T-cell (primary cell): Measurements from ENCODE around the gene PLD3. TPM values are rescaled to one million over a fixed set of nuclear protein-coding genes. Genes with fewer than 3 reads are reported as not detected.

ENCODE experiments used
- ATAC-seq, 4 experiments: fragments of 200-7000 bp in 3 of 4; fragments of 150-1000 bp in 1 of 4; cut with Tn5 transposase; replicated peaks in 1 of 4; 1 replicate in 3 of 4; 2 replicates in 1 of 4; pipeline ENCODE4 v1.10.0; 2021; ENCODE audit warnings: moderate library complexity in 3 of 4, mild to moderate bottlenecking in 2 of 4, moderate number of reproducible peaks in 1 of 4
- CTCF ChIA-PET, 2 donors: fragments of 300-600 bp; sonication (Branson Sonifier 250); formaldehyde crosslinking; loops; one replicate each; lab custom pipeline; 2022; ENCODE audit warnings: antibody characterized with exemption in 2 of 2; lab: Charles Lee
- POLR2A ChIA-PET, 2 donors: fragments of 300-600 bp; sonication (Branson Sonifier 250); formaldehyde crosslinking; loops; one replicate each; lab custom pipeline; 2022; ENCODE audit warnings: antibody characterized with exemption in 2 of 2; lab: Charles Lee
- DNase-seq, 35 experiments: peaks; one replicate each; pipeline versions ENCODE4 v3.0.0 to v3.0.0-alpha.2; 2013 to 2023
- H3K27ac ChIP-seq: one replicate; pipeline ENCODE4 v1.5.1; 2013; ENCODE audit warnings: low read length
- H3K27me3 ChIP-seq, 2 experiments: replicated peaks in 1 of 2; 1 replicate in 1 of 2; 2 replicates in 1 of 2; pipeline versions ENCODE4 v1.6.1 to v1.7.0; 2013; ENCODE audit warnings: low read length in 1 of 2, mixed read lengths in 1 of 2; ENCODE audit not compliant: control insufficient read depth in 2 of 2, insufficient read depth in 2 of 2; ENCODE audit errors: extremely low read depth in 1 of 2
- H3K36me3 ChIP-seq, 2 donors: 1 replicate in 1 of 2; 2 replicates in 1 of 2; pipeline versions ENCODE4 v1.6.1 to v1.7.0; 2013; ENCODE audit warnings: low read length in 1 of 2; ENCODE audit not compliant: control insufficient read depth in 2 of 2, insufficient read depth in 1 of 2; ENCODE audit errors: extremely low read depth in 1 of 2
- H3K4me1 ChIP-seq, 2 experiments: 1 replicate in 1 of 2; 2 replicates in 1 of 2; pipeline versions ENCODE4 v1.6.1 to v1.7.0; 2013; ENCODE audit warnings: low read length in 2 of 2, mixed read lengths in 1 of 2; ENCODE audit not compliant: insufficient read depth in 2 of 2, control insufficient read depth in 1 of 2; ENCODE audit errors: extremely low read depth in 1 of 2
- H3K4me3 ChIP-seq, 2 donors: 1 replicate in 1 of 2; 2 replicates in 1 of 2; pipeline versions ENCODE4 v1.5.1 to v1.7.0; 2013; ENCODE audit warnings: mild to moderate bottlenecking in 2 of 2, low read length in 1 of 2, moderate library complexity in 1 of 2; ENCODE audit not compliant: control insufficient read depth in 1 of 2; ENCODE audit errors: extremely low read depth in 1 of 2
- H3K9me3 ChIP-seq: 2 replicates; pipeline ENCODE4 v1.7.0; 2013
- H3K27ac Mint-ChIP-seq, 2 donors: one replicate each; pipeline ENCODE4 v1.8.0; 2020 to 2021; ENCODE audit warnings: mild to moderate bottlenecking in 2 of 2, mixed read lengths in 2 of 2
- H3K27me3 Mint-ChIP-seq, 2 donors: one replicate each; pipeline ENCODE4 v1.8.0; 2021 to 2022; ENCODE audit warnings: mixed read lengths in 2 of 2
- H3K36me3 Mint-ChIP-seq: one replicate; pipeline ENCODE4 v1.8.0; 2021; ENCODE audit warnings: mixed read lengths
- H3K4me1 Mint-ChIP-seq, 3 donors: one replicate each; pipeline ENCODE4 v1.8.0; 2020 to 2022; ENCODE audit warnings: mixed read lengths in 3 of 3, mild to moderate bottlenecking in 1 of 3
- H3K4me3 Mint-ChIP-seq, 3 donors: one replicate each; pipeline ENCODE4 v1.8.0; 2020 to 2022; ENCODE audit warnings: mild to moderate bottlenecking in 3 of 3, mixed read lengths in 3 of 3, moderate library complexity in 3 of 3
- H3K9me3 Mint-ChIP-seq, 3 donors: one replicate each; pipeline ENCODE4 v1.8.0; 2020 to 2022; ENCODE audit warnings: mixed read lengths in 3 of 3
- WGBS: methylation state at CpG from one replicate; pipeline ENCODE4 v1.1.5; 2013; ENCODE audit warnings: missing lambda C conversion rate; ENCODE audit not compliant: insufficient coverage; 5-methylcytosine and 5-hydroxymethylcytosine counted together
- total RNA-seq, 35 experiments: library from RNA in 6 of 35; stranded (reverse) in 6 of 35; fragments of 120-200 nt in 1 of 35; gene quantifications; one replicate each; pipeline versions ENCODE4 v1.2.1 to v1.2.4 and lab custom pipeline; 2013 to 2026

The PLD3 gene
- total RNA-seq, 5 donors from 2014 or later (not counting 1 experiment from before 2014, with no cell fraction given): 71.0 to 120 (median 118) TPM

DNA sequence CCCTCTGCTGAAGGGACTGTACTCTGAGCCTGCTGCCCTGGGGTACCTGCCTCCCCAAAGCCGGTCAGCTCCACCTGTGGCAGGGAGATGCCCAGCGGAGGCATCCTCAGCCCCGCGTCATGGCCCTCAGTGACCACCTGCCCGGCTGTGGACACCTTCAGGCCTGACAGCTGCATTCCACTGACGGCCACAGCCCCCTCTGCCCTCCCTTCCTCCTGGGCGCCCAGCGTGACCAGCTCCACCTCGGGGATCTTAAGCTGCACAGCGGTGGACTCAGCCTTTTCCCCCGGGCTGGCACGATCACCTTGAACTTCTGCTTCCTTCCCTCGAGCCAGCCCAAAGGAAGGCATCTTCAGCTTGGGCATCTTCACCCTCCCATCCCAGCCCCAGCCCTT is 46.3 kb downstream of the PLD3 start:
- CTCF ChIA-PET: interaction anchor here in 1 of 2 donors (0.6 kb wide), 1 partner anchor 13 kb away, joined by 3 read pairs; no protein-coding TSS in a partner anchor
- Mint-ChIP-seq H3K27ac (no peak overlapping the region), H3K27me3 (no peaks in the 10 kb centered on the region), H3K4me1 (peaks cover 6 to 13% (median 8%) of the 10 kb centered on the region in 3 donors), H3K36me3 (peaks cover 4% of the 10 kb centered on the region), H3K4me3 (no peak overlapping the region), H3K9me3 (no peaks in the 10 kb centered on the region)
- ATAC-seq (no peak), DNase-seq (no peak)
- no peaks in the 10 kb centered on the region for H3K9me3 ChIP-seq
- no peak overlapping the region for H3K4me3 ChIP-seq
- no peaks in the 10 kb centered on the region for H3K36me3 ChIP-seq
- WGBS: 80% methylated on average over 13 of the region's 13 CpGs
- H3K27ac ChIP-seq: no peak overlapping the region
- POLR2A ChIA-PET: no interaction called here
- peaks cover 0 to 10% of the 10 kb centered on the region in 2 experiments for H3K4me1 ChIP-seq
- peaks cover 0 to 11% of the 10 kb centered on the region in 2 experiments for H3K27me3 ChIP-seq

DNA sequence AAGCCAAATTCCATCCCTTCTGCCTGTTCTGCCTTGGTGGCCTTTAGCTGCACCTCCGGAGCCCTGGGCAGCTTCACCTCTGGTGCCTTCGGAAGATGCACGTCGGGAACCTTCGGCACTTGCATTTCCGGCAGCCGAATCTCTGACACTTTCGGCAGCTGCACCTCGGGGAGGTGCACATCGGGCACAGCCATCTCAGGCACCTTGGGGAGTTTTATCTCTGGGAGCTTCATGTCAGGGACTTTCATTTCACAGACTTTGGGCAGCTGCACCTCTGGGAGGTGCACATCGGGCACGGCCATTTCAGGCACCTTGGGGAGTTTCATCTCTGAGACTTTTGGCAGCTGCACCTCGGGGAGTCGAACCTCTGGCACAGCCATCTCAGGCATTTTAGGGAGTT is 47.5 kb downstream of the PLD3 start:
- WGBS: 91% methylated on average over 9 of the region's 14 CpGs
- no peak for DNase-seq
- Histone ChIP-seq H3K9me3 (no peaks in the 10 kb centered on the region), H3K36me3 (no peaks in the 10 kb centered on the region), H3K27me3 (peaks cover 0 to 11% of the 10 kb centered on the region in 2 experiments), H3K27ac (no peak overlapping the region), H3K4me1 (peaks cover 0 to 10% of the 10 kb centered on the region in 2 experiments), H3K4me3 (no peak overlapping the region)
- Mint-ChIP-seq H3K36me3 (peaks cover 4% of the 10 kb centered on the region), H3K4me3 (no peak overlapping the region), H3K27ac (no peak overlapping the region), H3K4me1 (peaks cover 6 to 17% (median 8%) of the 10 kb centered on the region in 3 donors), H3K9me3 (no peaks in the 10 kb centered on the region), H3K27me3 (no peaks in the 10 kb centered on the region)
- ChIA-PET POLR2A (no interaction called here), CTCF (no interaction called here)
- ATAC-seq: no peak

DNA sequence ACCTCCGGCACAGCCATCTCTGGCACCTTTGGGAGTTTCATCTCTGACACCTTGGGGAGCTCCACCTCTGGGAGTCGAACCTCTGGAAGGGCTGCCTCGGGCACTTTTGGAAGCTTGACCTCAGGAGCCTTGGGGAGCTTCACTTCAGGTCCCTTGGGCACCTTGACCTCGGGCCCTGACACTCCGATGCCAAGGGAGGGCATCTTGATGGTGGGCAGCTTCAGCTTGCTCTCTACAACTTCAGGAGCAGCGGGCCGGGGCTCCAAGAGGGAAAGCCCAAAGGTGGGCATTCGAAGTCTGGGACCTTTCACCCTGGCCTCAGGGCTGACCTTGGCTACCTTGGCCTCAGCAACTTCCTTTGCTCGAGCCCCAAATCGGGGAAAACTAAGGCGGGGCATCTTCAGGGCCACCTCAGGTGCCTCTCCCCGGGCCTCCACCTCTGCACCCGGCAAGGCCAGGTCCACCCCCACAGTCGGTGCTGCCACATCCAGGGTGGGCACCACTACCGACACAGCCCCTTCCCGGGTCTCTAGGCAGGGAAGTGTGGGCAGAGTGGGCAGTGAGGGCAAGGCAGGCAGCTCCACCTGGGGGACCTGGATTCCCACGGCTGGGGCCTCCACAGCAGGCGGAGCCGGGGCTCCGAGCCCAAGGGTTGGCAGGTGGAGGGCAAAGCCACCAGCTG is 48.5 kb downstream of the PLD3 start:
- H3K4me1 Mint-ChIP-seq: peaks cover 6 to 20% (median 8%) of the 10 kb centered on the region in 3 donors
- DNase-seq (no peak), ATAC-seq (no peak)
- H3K27ac Mint-ChIP-seq: no peak overlapping the region
- ChIA-PET POLR2A (no interaction called here), CTCF (no interaction called here)
- Histone ChIP-seq H3K27ac (no peak overlapping the region), H3K4me1 (peaks cover 0 to 10% of the 10 kb centered on the region in 2 experiments), H3K4me3 (no peak overlapping the region), H3K9me3 (no peaks in the 10 kb centered on the region), H3K36me3 (no peaks in the 10 kb centered on the region), H3K27me3 (peaks cover 0 to 11% of the 10 kb centered on the region in 2 experiments)
- peaks cover 4% of the 10 kb centered on the region for H3K36me3 Mint-ChIP-seq
- WGBS: 88% methylated on average over 16 of the region's 20 CpGs
- no peak overlapping the region for H3K4me3 Mint-ChIP-seq
- H3K9me3 Mint-ChIP-seq: no peaks in the 10 kb centered on the region
- H3K27me3 Mint-ChIP-seq: no peaks in the 10 kb centered on the region

DNA sequence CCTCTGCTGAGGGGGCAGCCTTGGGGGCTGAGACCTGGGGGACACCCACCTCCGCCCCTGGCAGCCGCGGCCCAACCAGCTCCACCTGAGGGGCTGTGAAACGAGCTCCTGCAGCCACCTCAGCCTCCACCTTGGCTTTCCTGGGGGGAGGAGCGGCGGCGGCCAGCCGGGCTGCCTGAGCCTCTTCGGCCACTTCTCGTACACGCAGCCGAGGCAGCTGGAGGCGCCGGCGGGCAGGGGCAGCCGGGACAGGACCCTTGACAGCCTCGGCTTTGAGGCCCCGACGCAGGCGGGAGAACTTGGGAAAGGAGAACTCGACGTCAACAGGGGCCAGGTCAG is 49.0 kb downstream of the PLD3 start:
- DNase-seq (no peak), ATAC-seq (no peak)
- no peak overlapping the region for H3K27ac Mint-ChIP-seq
- POLR2A ChIA-PET: no interaction called here
- CTCF ChIA-PET: no interaction called here
- Histone ChIP-seq H3K9me3 (no peaks in the 10 kb centered on the region), H3K27ac (no peak overlapping the region), H3K36me3 (no peaks in the 10 kb centered on the region), H3K27me3 (peaks cover 0 to 11% of the 10 kb centered on the region in 2 experiments), H3K4me1 (peaks cover 0 to 10% of the 10 kb centered on the region in 2 experiments), H3K4me3 (no peak overlapping the region)
- no peaks in the 10 kb centered on the region for H3K9me3 Mint-ChIP-seq
- peaks cover 4% of the 10 kb centered on the region for H3K36me3 Mint-ChIP-seq
- H3K27me3 Mint-ChIP-seq: no peaks in the 10 kb centered on the region
- WGBS: 96% methylated on average over 17 of the region's 22 CpGs
- peaks cover 6 to 20% (median 8%) of the 10 kb centered on the region in 3 donors for H3K4me1 Mint-ChIP-seq
- no peak overlapping the region for H3K4me3 Mint-ChIP-seq

DNA sequence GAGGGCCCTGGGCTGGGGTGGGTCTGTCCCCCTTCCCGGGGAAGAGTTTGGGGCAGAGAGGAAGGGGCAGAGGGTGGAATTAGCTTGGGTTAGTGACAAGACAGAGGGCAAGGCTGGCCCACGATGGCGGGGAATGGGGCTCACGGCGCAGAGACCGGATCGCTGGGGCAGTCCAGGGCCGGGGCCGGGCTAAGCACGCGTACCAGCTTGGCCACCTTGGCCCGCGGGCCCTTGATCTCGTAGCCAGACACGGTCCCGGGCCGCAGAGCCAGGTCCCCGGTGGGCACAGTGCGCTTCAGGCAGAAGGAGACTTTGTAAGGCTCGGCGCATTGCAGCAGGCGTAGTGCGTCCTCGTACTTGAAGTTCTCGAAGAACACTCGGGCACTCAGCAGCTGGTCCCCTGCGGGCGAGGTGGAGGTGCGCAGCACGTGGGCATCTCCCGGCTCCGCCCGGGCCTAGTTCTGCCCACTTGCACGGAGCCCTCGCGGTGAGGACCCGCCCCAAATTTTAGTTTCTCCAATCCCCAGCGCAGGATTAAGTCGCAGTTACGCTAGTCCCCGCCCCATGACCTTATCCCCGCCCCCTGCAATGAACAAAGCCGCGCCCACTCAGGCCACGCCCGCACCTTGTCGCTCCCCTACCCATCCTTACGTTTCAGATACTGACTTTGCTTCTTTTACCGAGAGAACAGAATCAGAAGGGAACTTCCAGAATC is 50.1 kb downstream of the PLD3 start:
- ChIA-PET POLR2A (no interaction called here), CTCF (no interaction called here)
- no peak overlapping the region for H3K27ac Mint-ChIP-seq
- WGBS: 48% methylated on average over 45 of the region's 49 CpGs
- Histone ChIP-seq H3K27ac (no peak overlapping the region), H3K4me3 (peak overlapping the region in 1 of 2 donors; percentile 25), H3K36me3 (no peaks in the 10 kb centered on the region), H3K27me3 (peaks cover 0 to 11% of the 10 kb centered on the region in 2 experiments), H3K4me1 (peaks cover 0 to 18% of the 10 kb centered on the region in 2 experiments), H3K9me3 (no peaks in the 10 kb centered on the region)
- peaks cover 4% of the 10 kb centered on the region for H3K36me3 Mint-ChIP-seq
- peaks cover 13 to 28% (median 14%) of the 10 kb centered on the region in 3 donors for H3K4me1 Mint-ChIP-seq
- no peaks in the 10 kb centered on the region for H3K27me3 Mint-ChIP-seq
- ATAC-seq (peak; percentile 66 to 84 (median 78)), DNase-seq (peak; percentile 25 to 82 (median 62))
- H3K4me3 Mint-ChIP-seq: peak overlapping the region in 2 of 3 donors; percentile 9 to 63
- no peaks in the 10 kb centered on the region for H3K9me3 Mint-ChIP-seq

DNA sequence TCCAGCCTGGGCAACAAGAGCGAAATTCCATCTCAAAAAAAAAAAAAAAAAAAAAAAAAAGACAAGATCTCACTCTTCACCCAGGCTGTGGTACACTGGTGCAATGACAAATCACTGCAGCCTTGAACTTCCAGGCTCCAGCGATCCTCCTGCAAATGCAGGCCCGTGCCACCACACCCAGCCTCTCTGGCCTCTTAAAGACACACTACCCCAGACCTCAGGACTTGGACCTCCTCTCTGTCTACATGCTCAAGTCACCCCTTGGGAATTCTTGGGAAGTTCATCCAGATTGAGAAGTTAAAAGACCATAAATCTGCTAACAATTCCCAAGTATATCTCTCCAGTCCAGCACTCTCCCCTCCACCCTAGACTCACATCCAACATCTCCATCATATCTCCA is 52.1 kb downstream of the PLD3 start:
- Mint-ChIP-seq H3K4me3 (no peak overlapping the region), H3K27me3 (no peaks in the 10 kb centered on the region)

More for the DNA sequence above, 52.1 kb downstream of the PLD3 start:
- Histone ChIP-seq H3K36me3 (no peaks in the 10 kb centered on the region), H3K4me1 (peaks cover 0 to 27% of the 10 kb centered on the region in 2 experiments), H3K9me3 (no peaks in the 10 kb centered on the region), H3K27me3 (peaks cover 0 to 8% of the 10 kb centered on the region in 2 experiments), H3K4me3 (no peak overlapping the region), H3K27ac (no peak overlapping the region)
- Mint-ChIP-seq H3K4me1 (peaks cover 18 to 44% (median 18%) of the 10 kb centered on the region in 3 donors), H3K27ac (no peak overlapping the region), H3K9me3 (no peaks in the 10 kb centered on the region), H3K36me3 (peaks cover 4% of the 10 kb centered on the region)
- WGBS: 80% methylated on average over 1 of the region's 3 CpGs
- ATAC-seq (no peak), DNase-seq (no peak)
- POLR2A ChIA-PET: no interaction called here
- CTCF ChIA-PET: no interaction called here
